Subcutaneous adipose tissue (tissue), 4 donors: ENCODE measurements around the gene TOR1AIP1. TPM values are rescaled to one million over a fixed set of nuclear protein-coding genes. Genes with fewer than 3 reads are reported as not detected.

Source experiments
- total RNA-seq, 4 donors: library from RNA; depleted of rRNA; stranded (reverse); fragments of >200 nt; gene quantifications; one replicate each; pipeline ENCODE4 v1.1.0, GENCODE V29; 2016
- TF ChIP-seq, protein P1 (sequence below): fragments of 450-650 bp; IDR thresholded peaks from one replicate; pipeline ENCODE4 v1.5.1; 2016; ENCODE audit warnings: low read depth, mild to moderate bottlenecking, control low read depth, antibody characterized with exemption, moderate library complexity

Gene TOR1AIP1
- total RNA-seq, 4 donors from 2014 or later, result 68.5 to 97.1 (median 77.9) TPM

DNA sequence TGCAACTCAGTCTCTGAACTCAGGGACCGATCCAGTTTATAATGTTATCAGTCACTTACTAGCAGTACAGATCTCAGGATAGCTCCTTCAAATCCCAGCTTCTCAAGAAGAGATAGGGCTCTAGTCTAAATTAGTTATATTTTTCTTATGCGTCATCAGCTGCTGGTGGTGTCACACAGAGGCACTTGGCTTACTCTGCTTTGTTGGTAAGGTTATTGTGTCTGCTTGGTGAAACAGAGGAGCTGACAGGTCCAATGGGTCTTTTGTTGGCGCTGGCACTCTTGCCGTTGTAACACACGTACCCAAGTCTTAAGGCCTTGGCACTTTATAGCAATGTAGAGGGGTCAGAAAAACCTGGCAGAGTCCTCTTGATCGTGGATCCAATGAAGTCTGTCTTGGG is 16.7 kb upstream of the TOR1AIP1 start:
- TF ChIP-seq, protein P1, sequence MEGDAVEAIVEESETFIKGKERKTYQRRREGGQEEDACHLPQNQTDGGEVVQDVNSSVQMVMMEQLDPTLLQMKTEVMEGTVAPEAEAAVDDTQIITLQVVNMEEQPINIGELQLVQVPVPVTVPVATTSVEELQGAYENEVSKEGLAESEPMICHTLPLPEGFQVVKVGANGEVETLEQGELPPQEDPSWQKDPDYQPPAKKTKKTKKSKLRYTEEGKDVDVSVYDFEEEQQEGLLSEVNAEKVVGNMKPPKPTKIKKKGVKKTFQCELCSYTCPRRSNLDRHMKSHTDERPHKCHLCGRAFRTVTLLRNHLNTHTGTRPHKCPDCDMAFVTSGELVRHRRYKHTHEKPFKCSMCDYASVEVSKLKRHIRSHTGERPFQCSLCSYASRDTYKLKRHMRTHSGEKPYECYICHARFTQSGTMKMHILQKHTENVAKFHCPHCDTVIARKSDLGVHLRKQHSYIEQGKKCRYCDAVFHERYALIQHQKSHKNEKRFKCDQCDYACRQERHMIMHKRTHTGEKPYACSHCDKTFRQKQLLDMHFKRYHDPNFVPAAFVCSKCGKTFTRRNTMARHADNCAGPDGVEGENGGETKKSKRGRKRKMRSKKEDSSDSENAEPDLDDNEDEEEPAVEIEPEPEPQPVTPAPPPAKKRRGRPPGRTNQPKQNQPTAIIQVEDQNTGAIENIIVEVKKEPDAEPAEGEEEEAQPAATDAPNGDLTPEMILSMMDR, result no peak

DNA sequence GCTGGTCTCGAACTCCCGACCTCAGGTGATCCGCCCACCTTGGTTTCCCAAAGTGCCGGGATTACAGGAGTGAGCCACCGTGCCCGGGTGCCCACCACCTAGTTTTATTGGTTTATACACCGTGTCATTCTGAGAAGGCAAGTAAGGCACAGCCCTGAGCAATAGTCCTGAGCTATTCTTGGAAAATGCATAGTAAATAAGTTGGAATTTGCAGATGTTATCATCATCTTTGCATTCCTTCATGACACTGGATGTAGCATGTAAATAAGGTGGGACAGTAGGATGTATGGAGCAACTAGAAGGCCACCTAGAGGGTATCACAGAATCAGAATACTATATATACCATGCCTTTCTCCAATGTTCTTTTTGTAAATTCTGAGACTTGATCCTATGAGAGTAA is 15.5 kb upstream of the TOR1AIP1 start:
- TF ChIP-seq, protein P1, result no peak

DNA sequence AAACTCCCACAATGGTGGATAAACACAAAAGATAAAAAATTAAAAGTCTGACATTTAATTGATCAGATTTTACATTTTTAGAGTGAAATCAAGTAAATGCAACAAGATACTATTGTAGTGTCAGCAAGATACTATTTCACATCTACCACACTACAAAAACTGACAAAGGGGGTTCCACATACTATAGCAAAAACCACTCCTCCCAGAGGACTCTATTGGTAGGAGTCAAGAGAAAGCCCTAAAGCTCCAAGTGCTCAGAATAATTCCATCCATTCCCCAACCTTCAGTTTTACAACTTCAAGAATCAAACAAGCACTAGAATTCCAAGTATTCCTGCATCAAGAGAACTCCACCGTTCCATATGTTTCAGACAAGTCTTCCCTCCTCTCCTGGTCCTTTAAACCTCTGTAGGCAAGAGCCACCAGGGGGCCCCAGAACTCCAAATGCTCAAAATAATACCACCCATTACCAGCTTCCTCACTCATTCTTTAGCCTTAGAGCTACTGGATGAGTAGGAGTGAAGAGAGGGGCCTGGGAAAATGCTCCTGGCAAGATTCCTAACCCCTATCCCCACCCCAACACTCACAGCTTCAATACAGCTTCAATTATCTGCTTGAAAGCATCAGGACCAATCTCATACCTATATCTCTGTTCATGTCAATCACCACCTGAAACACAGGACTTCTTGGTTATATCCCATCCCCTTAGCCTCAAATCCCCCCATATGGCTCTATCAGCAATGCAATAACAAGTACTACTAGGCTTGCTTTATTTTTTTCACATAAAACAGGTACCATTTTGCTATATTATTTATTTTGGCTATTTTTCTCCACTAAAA is 14.4 kb upstream of the TOR1AIP1 start:
- TF ChIP-seq, protein P1, result no peak

DNA sequence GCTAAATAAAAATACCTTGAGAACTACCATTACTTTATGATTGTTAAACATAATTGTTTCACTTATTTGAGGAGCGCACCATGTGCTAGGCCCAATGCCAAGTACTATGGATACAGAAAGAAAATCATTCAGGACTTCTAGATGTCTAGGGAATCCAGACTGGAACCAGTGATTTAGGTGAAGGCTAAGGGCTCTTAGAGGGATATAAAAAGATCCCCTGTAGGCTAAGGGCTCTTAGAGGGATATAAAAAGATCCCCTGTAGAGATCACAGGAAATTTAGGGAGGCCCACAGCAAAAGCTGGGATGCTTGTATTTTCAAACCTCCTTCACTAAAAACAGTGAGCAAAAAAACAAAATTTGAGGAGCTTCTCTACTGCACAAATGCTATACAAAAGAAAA is 11.2 kb upstream of the TOR1AIP1 start:
- TF ChIP-seq, protein P1, result no peak

DNA sequence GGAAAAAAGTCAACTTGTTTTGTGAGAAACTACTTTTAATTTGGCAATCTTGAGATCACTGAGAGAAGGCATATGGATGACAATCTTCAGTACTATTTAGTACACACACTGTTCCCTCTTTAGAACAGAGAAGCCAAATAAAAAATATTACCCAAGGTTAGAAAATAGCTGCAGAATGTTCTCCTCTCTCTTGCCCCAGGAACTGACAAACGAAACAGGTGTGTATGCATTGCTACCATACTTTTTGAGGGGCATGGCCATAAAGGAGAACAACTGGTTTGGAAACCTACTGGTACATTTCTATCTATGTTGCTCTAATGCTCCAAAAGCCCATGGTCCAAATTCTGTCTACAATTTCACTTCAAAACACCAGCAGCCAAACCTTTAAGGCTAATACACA is 10.1 kb upstream of the TOR1AIP1 start:
- TF ChIP-seq, protein P1, result no peak

DNA sequence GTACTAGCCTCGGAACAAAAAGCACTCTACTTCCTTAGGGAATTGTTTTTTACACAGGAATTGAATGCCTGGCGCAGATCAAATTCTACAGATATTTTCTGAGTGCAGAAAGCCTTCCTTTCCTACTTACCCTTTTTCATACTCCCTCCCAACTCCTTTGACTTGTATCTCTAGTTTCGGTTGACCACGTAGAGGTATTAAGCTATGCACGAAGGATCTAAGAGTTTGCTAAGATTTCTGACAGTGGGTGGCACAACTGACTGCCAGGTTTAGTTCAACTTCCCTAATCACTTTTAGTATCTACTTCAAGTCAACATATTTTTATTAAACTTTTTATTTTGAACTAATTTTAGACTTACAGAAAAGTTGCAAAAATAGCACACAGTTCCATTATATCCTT is 9.5 kb upstream of the TOR1AIP1 start:
- TF ChIP-seq, protein P1, result no peak

DNA sequence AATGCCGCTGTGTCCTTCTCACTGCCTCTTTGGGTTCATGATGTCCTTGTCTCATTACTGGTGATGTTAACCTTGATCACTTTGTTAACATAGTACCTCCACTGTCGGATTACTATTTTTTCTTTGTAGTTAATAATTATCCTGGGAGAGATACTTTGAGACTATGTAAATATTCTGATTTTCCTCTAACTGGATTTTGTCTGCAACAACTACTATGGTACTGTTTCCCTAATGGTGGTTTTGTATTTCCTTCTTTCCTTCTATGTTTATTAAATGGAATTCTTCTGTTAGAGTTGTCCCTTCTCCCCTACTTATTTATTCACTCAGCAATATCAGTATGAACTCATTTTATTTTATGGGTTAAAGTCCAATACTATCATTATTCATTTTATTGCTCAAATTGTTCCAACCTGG is 8.6 kb upstream of the TOR1AIP1 start:
- TF ChIP-seq, protein P1, result no peak
